ENCODE measurements around the gene YEATS4. TPM values are rescaled to one million over a fixed set of nuclear protein-coding genes. Genes with fewer than 3 reads are reported as not detected.

YEATS4 gene
- total and polyA plus RNA-seq, 9 of the 15 experiments (the other 6 are each of a cell fraction or from before 2014, with no cell fraction given), result 25.9 to 92.2 (median 49.2) TPM

GRCh38 chr12:69396963-69397362 lies 37.4 kb downstream of the YEATS4 start:
- DNase-seq (ENCODE audit: extremely low read depth in 1 of 4, low spot score in 3 of 4) (no peak), ATAC-seq (no peak), FAIRE-seq (peak; percentile 29)
- ChIA-PET POLR2A (interaction anchor here (1.6 kb wide), 1 partner anchor 11 kb away, joined by 3 read pairs; no protein-coding TSS in a partner anchor), CTCF (ENCODE audit: low intra/inter-chr PET ratio) (no interaction called here)
- in situ Hi-C loops (cut with MboI), result no loop called here
- no peaks in the 10 kb centered on the region for H3K9me1 ChIP-seq (ENCODE audit: control insufficient read depth, insufficient read depth, low read length)
- no peak overlapping the region for H3K4me3 ChIP-seq
- H3K9ac ChIP-seq (ENCODE audit: insufficient read depth in 1 of 2, low read depth in 2 of 2, low read length in 2 of 2), result no peak overlapping the region
- 86% methylated on average over 3 of the region's 3 CpGs for WGBS (ENCODE audit: insufficient coverage, low coverage, missing lambda C conversion rate)
- intact Hi-C loops (cut with micrococcal nuclease), result no loop called here
- no peak overlapping the region for H3K27ac ChIP-seq (ENCODE audit: extremely low read depth, low read depth, low read length)
- no peak overlapping the region for H2AFZ ChIP-seq (ENCODE audit: low read depth, low read length)
- no TSS peak for BruUV-seq (replicated peaks)
- TF ChIP-seq SIN3A (IDR thresholded peaks at IDR 0.05; ENCODE audit: borderline replicate concordance in 2 of 2, control insufficient read depth in 1 of 2, low read depth in 2 of 2, low read length in 2 of 2), result no peak
- no peak for TF ChIP-seq BCLAF1 (IDR thresholded peaks at IDR 0.05; ENCODE audit: borderline replicate concordance in 1 of 2, control insufficient read depth in 1 of 2, low read depth in 2 of 2, low read length in 1 of 2)
- TF ChIP-seq ZNF324 (CRISPR knock-in tag; IDR thresholded peaks at IDR 0.05), result peak; percentile 93
- TF ChIP-seq CBX3 (IDR thresholded peaks at IDR 0.05; ENCODE audit: borderline replicate concordance in 1 of 2, low read length in 2 of 2), result peak in 1 of 2 experiments; percentile 73; a peak in 2 of 3 replicates
- H3K27me3 ChIP-seq (ENCODE audit: control insufficient read depth in 2 of 2, insufficient read depth in 2 of 2, low read length in 2 of 2), result no peaks in the 10 kb centered on the region
- H3K36me3 ChIP-seq (ENCODE audit: control insufficient read depth, insufficient read depth, low read length), result peaks cover 6% of the 10 kb centered on the region
- no peak overlapping the region for H3K4me2 ChIP-seq (ENCODE audit: insufficient read depth, low read length)
- no peaks in the 10 kb centered on the region for H3K79me2 ChIP-seq (ENCODE audit: control insufficient read depth, insufficient read depth, low read length)
- H3K4me1 ChIP-seq (replicated peaks in 1 of 2; ENCODE audit: control insufficient read depth in 2 of 2, insufficient read depth in 2 of 2, low read length in 2 of 2), result no peaks in the 10 kb centered on the region
- H4K20me1 ChIP-seq (replicated peaks; ENCODE audit: control insufficient read depth, insufficient read depth, low read length), result no peaks in the 10 kb centered on the region
- peaks cover 4% of the 10 kb centered on the region; the same call in 1 of the 2 replicates for H3K9me3 ChIP-seq (replicated peaks; ENCODE audit: control insufficient read depth, insufficient read depth, low read depth, low read length)
